H1 (cell line): ENCODE results near the gene NUP50. TPM values are rescaled to one million over a fixed set of nuclear protein-coding genes. Genes with fewer than 3 reads are reported as not detected.

Experiments used
- CTCF ChIA-PET: fragments of 300-600 bp; sonication (Branson Sonifier 250); formaldehyde crosslinking; loops from one replicate; lab custom pipeline; 2021; ENCODE audit not compliant: partially characterized antibody; lab: Charles Lee
- POLR2A ChIA-PET: fragments of 300-600 bp; sonication (Branson Sonifier 250); formaldehyde crosslinking; loops from one replicate; lab custom pipeline; 2021; ENCODE audit warnings: inconsistent platforms; ENCODE audit not compliant: partially characterized antibody; lab: Charles Lee
- DNase-seq, 2 experiments: peaks; one replicate each; pipeline versions ENCODE4 v3.0.0 to v3.0.0-alpha.2; 2010 to 2022; ENCODE audit warnings: low spot score in 2 of 2, low read depth in 1 of 2, mixed read lengths in 1 of 2
- FAIRE-seq: peaks from 2 replicates; lab custom pipeline; 2011; peaks lifted over from hg19 to GRCh38; lab: Jason Lieb, UNC
- H2AFZ ChIP-seq: 2 replicates; pipeline ENCODE4 v1.8.1; 2012; ENCODE audit warnings: low read length, inconsistent platforms
- H2AK5ac ChIP-seq: 2 replicates; pipeline ENCODE4 v1.6.1; 2013; ENCODE audit warnings: low read depth, low read length
- H2BK120ac ChIP-seq: replicated peaks from 2 replicates; pipeline ENCODE3; 2013; ENCODE audit warnings: low read depth, low read length, inconsistent platforms
- H2BK12ac ChIP-seq: 2 replicates; pipeline ENCODE4 v1.6.1; 2013; ENCODE audit warnings: low read depth, low read length
- H2BK15ac ChIP-seq: 2 replicates; pipeline ENCODE4 v1.6.1; 2013; ENCODE audit warnings: low read length
- H2BK20ac ChIP-seq: 2 replicates; pipeline ENCODE4 v1.6.1; 2013; ENCODE audit warnings: low read length
- H2BK5ac ChIP-seq: 2 replicates; pipeline ENCODE4 v1.6.1; 2013; ENCODE audit warnings: low read depth, low read length
- H3K14ac ChIP-seq: 2 replicates; pipeline ENCODE4 v1.6.1; 2013; ENCODE audit warnings: inconsistent platforms; ENCODE audit not compliant: insufficient read length
- H3K18ac ChIP-seq: 2 replicates; pipeline ENCODE4 v1.6.1; 2013; ENCODE audit warnings: low read length; ENCODE audit errors: extremely low read depth
- H3K23ac ChIP-seq: 2 replicates; pipeline ENCODE4 v1.6.1; 2013; ENCODE audit warnings: inconsistent platforms; ENCODE audit not compliant: insufficient read length
- H3K23me2 ChIP-seq: 2 replicates; pipeline ENCODE4 v1.6.1; 2013; ENCODE audit warnings: low read depth, low read length
- H3K27ac ChIP-seq: 2 replicates; pipeline ENCODE4 v1.6.1; 2011; ENCODE audit warnings: low read depth, low read length, inconsistent platforms
- H3K27me3 ChIP-seq, 4 experiments: replicated peaks in 1 of 4; 1 replicate in 1 of 4; 2 replicates in 3 of 4; pipeline versions ENCODE4 v1.6.1 to v1.8.1; 2011 to 2013; ENCODE audit warnings: low read length in 3 of 4, mild to moderate bottlenecking in 3 of 4, inconsistent platforms in 2 of 4, mixed read lengths in 2 of 4, moderate library complexity in 1 of 4; ENCODE audit not compliant: control insufficient read depth in 3 of 4, insufficient read depth in 3 of 4; ENCODE audit errors: extremely low read depth in 1 of 4
- H3K36me3 ChIP-seq, 4 experiments: 2 replicates each; pipeline versions ENCODE4 v1.6.1 to v1.8.1; 2011 to 2013; ENCODE audit warnings: mild to moderate bottlenecking in 4 of 4, low read length in 3 of 4, moderate library complexity in 2 of 4, control low read depth in 1 of 4, inconsistent platforms in 1 of 4; ENCODE audit not compliant: insufficient read depth in 4 of 4, control insufficient read depth in 2 of 4
- H3K4ac ChIP-seq: replicated peaks from 2 replicates; pipeline ENCODE3; 2013; ENCODE audit warnings: low read length, low read depth, mixed read lengths, inconsistent platforms; ENCODE audit not compliant: insufficient read length
- H3K4me1 ChIP-seq, 4 experiments: replicated peaks in 1 of 4; 1 replicate in 1 of 4; 2 replicates in 3 of 4; pipeline versions ENCODE4 v1.6.1 to v1.8.1; 2011 to 2013; ENCODE audit warnings: low read length in 3 of 4, inconsistent platforms in 2 of 4, mixed read lengths in 1 of 4; ENCODE audit not compliant: insufficient read depth in 4 of 4, control insufficient read depth in 3 of 4
- H3K4me2 ChIP-seq, 2 experiments: 2 replicates each; pipeline versions ENCODE4 v1.6.1 to v1.8.1; 2011 to 2013; ENCODE audit warnings: low read depth in 2 of 2, low read length in 2 of 2, control low read depth in 1 of 2, inconsistent platforms in 1 of 2, mild to moderate bottlenecking in 1 of 2; ENCODE audit not compliant: insufficient read depth in 1 of 2
- H3K4me3 ChIP-seq, 4 experiments: fragments of 200-600, 300-600 bp in 1 of 4; sonication (generic), shearing (Covaris generic), sonication (Bioruptor Twin) in 1 of 4; 2 replicates each; pipeline versions ENCODE4 v1.5.1 to v1.8.1; 2011 to 2016; ENCODE audit warnings: low read length in 4 of 4, low read depth in 3 of 4, control low read depth in 2 of 4, inconsistent platforms in 2 of 4, mild to moderate bottlenecking in 2 of 4, mixed read lengths in 1 of 4, moderate library complexity in 1 of 4; ENCODE audit not compliant: insufficient read depth in 2 of 4; ENCODE audit errors: extremely low read depth in 1 of 4
- H3K56ac ChIP-seq: replicated peaks from 2 replicates; pipeline ENCODE3; 2013; ENCODE audit warnings: low read depth, mild to moderate bottlenecking, mixed read lengths, low read length, inconsistent platforms; ENCODE audit not compliant: insufficient read length
- H3K79me1 ChIP-seq: 2 replicates; pipeline ENCODE4 v1.6.1; 2013; ENCODE audit warnings: low read depth, low read length, control low read depth
- H3K79me2 ChIP-seq, 2 experiments: 2 replicates each; pipeline versions ENCODE4 v1.6.1 to v1.8.1; 2012 to 2013; ENCODE audit warnings: low read length in 2 of 2, mild to moderate bottlenecking in 2 of 2, inconsistent platforms in 1 of 2; ENCODE audit not compliant: insufficient read depth in 2 of 2, control insufficient read depth in 1 of 2
- H3K9ac ChIP-seq, 4 experiments: replicated peaks in 1 of 4; 1 replicate in 1 of 4; 2 replicates in 3 of 4; pipeline versions ENCODE4 v1.6.1 to v1.8.1; 2011 to 2013; ENCODE audit warnings: low read depth in 3 of 4, low read length in 3 of 4, control low read depth in 2 of 4, mild to moderate bottlenecking in 2 of 4, moderate library complexity in 2 of 4, inconsistent platforms in 1 of 4; ENCODE audit errors: extremely low read depth in 1 of 4
- H3K9me3 ChIP-seq, 2 experiments: 2 replicates each; pipeline versions ENCODE4 v1.6.1 to v1.8.1; 2012 to 2013; ENCODE audit warnings: mild to moderate bottlenecking in 2 of 2, moderate library complexity in 2 of 2, control low read depth in 1 of 2, inconsistent platforms in 1 of 2, low read depth in 1 of 2, low read length in 1 of 2, mixed read lengths in 1 of 2; ENCODE audit not compliant: insufficient read depth in 2 of 2
- H4K20me1 ChIP-seq, 2 experiments: replicated peaks in 1 of 2; 2 replicates each; pipeline versions ENCODE3 to v1.8.1; 2011 to 2013; ENCODE audit warnings: inconsistent platforms in 2 of 2, low read length in 2 of 2, mild to moderate bottlenecking in 1 of 2; ENCODE audit not compliant: insufficient read depth in 2 of 2, control insufficient read depth in 1 of 2
- H4K5ac ChIP-seq: 2 replicates; pipeline ENCODE4 v1.6.1; 2013; ENCODE audit warnings: low read length, low read depth, mixed read lengths, inconsistent platforms; ENCODE audit not compliant: insufficient read length
- H4K8ac ChIP-seq: 2 replicates; pipeline ENCODE4 v1.8.0; 2013; ENCODE audit warnings: mild to moderate bottlenecking, moderate library complexity, low read length, inconsistent platforms; ENCODE audit not compliant: insufficient read depth; ENCODE audit errors: extremely low read depth
- H4K91ac ChIP-seq: replicated peaks from 2 replicates; pipeline ENCODE3; 2013; ENCODE audit warnings: low read length, mixed read lengths, inconsistent platforms; ENCODE audit not compliant: insufficient read length
- PHF8 ChIP-seq: fragments of 200-600 bp; sonication (generic); conservative IDR thresholded peaks from 2 replicates; pipeline ENCODE4 v1.7.1; 2012; ENCODE audit warnings: low read depth, mild to moderate bottlenecking, inconsistent platforms, low read length, moderate library complexity
- POLR2A ChIP-seq, 2 experiments: IDR thresholded peaks; 1 replicate in 1 of 2; 2 replicates in 1 of 2; pipeline ENCODE4 v1.6.1; 2011; ENCODE audit warnings: low read depth in 2 of 2, low read length in 2 of 2, mild to moderate bottlenecking in 2 of 2; ENCODE audit errors: control extremely low read depth in 1 of 2
- SIX5 ChIP-seq: IDR thresholded peaks from 2 replicates; pipeline ENCODE4 v1.6.1; 2011; ENCODE audit warnings: mild to moderate bottlenecking, low read depth, low read length
- TAF1 ChIP-seq: IDR thresholded peaks from 2 replicates; pipeline ENCODE4 v1.6.1; 2011; ENCODE audit warnings: mild to moderate bottlenecking, low read depth, low read length
- WGBS, 2 experiments: shearing (Covaris generic) in 1 of 2; methylation state at CpG; one replicate each; pipeline versions ENCODE4 v1.1.6 to v1.1.7; 2013 to 2015; ENCODE audit warnings: low lambda C conversion rate in 2 of 2, mixed read lengths in 2 of 2, inconsistent platforms in 1 of 2, low coverage in 1 of 2, missing lambda C conversion rate in 1 of 2; ENCODE audit not compliant: insufficient replicate concordance in 2 of 2, insufficient coverage in 1 of 2, insufficient read length in 1 of 2; ENCODE audit errors: extremely low coverage in 1 of 2, missing lambda C conversion rate in 1 of 2; 5-methylcytosine and 5-hydroxymethylcytosine counted together
- long read RNA-seq, 2 experiments: library from RNA in 1 of 2; library from capped mRNA in 1 of 2; stranded (forward); transcript quantifications; one replicate each; pipeline ENCODE4 v2.0.0, GENCODE V29; 2021; ENCODE audit warnings: inconsistent platforms in 1 of 2
- polyA minus RNA-seq, 3 experiments: library from RNA; depleted of rRNA, polyadenylated mRNA; stranded (reverse); fragments of >200 nt; gene quantifications; 1 replicate in 2 of 3; 2 replicates in 1 of 3; pipeline ENCODE4 v1.2.3, GENCODE V29; 2011
- polyA plus RNA-seq, 7 experiments: library from polyadenylated mRNA; depleted of rRNA in 3 of 7; stranded (reverse) in 5 of 7; unstranded in 2 of 7; fragments of >200 nt in 5 of 7; fragments of 200-250 nt in 2 of 7; gene quantifications; 1 replicate in 5 of 7; 2 replicates in 1 of 7; 4 replicates in 1 of 7; pipeline versions ENCODE4 v1.2.1 to v1.2.3, GENCODE V29; 2011 to 2013; ENCODE audit warnings: missing spikeins in 2 of 7, mixed read lengths in 2 of 7
- total RNA-seq: library from RNA; stranded (reverse); fragmentation: NEBNext Ultra II Directional; extraction: Animal tissue kit (Norgen Biotek cat#: 25700); gene quantifications from 2 replicates; pipeline ENCODE4 v1.2.1, GENCODE V29; 2021
- TF ChIP-seq, protein P1 (sequence below): IDR thresholded peaks from 2 replicates; pipeline ENCODE4 v1.6.1; 2011; ENCODE audit warnings: low read depth, mild to moderate bottlenecking, low read length; ENCODE audit not compliant: insufficient read depth

The NUP50 gene, protein sequence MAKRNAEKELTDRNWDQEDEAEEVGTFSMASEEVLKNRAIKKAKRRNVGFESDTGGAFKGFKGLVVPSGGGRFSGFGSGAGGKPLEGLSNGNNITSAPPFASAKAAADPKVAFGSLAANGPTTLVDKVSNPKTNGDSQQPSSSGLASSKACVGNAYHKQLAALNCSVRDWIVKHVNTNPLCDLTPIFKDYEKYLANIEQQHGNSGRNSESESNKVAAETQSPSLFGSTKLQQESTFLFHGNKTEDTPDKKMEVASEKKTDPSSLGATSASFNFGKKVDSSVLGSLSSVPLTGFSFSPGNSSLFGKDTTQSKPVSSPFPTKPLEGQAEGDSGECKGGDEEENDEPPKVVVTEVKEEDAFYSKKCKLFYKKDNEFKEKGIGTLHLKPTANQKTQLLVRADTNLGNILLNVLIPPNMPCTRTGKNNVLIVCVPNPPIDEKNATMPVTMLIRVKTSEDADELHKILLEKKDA
- 112 and 118 TPM in 2 replicates for total RNA-seq
- polyA plus RNA-seq (2011; rRNA removed) = 16.4 and 20.0 TPM in 2 replicates
- 21.3 TPM for polyA plus RNA-seq (2011; cell fraction: cytosol; rRNA removed)
- polyA plus RNA-seq (2011; cell fraction: nucleus; rRNA removed) = 56.5 TPM
- 45.2 to 74.0 TPM (median 59.8 TPM) in 4 replicates for polyA plus RNA-seq (2012, experiment 1 of 2)
- polyA plus RNA-seq (2012, experiment 2 of 2) = 3.5 TPM
- polyA plus RNA-seq (2013, experiment 1 of 2) = 49.7 TPM
- 48.2 TPM for polyA plus RNA-seq (2013, experiment 2 of 2)
- polyA minus RNA-seq (2011; rRNA and poly(A)+ RNA removed) = 108 and 121 TPM in 2 replicates
- polyA minus RNA-seq (2011; cell fraction: cytosol; rRNA and poly(A)+ RNA removed) = 35.6 TPM
- 45.5 TPM for polyA minus RNA-seq (2011; cell fraction: nucleus; rRNA and poly(A)+ RNA removed)
- long read RNA-seq, experiment 1, full-length matches to known transcripts = 8 of 72 reads
- long read RNA-seq, experiment 1, partial matches to known transcripts = 12 of 72 reads
- long read RNA-seq, experiment 1, other reads (novel, unspliced or antisense) = 52 of 72 reads
- long read RNA-seq, experiment 2, partial matches to known transcripts = 5 of 6 reads
- long read RNA-seq, experiment 2, other reads (novel, unspliced or antisense) = 1 of 6 reads

DNA sequence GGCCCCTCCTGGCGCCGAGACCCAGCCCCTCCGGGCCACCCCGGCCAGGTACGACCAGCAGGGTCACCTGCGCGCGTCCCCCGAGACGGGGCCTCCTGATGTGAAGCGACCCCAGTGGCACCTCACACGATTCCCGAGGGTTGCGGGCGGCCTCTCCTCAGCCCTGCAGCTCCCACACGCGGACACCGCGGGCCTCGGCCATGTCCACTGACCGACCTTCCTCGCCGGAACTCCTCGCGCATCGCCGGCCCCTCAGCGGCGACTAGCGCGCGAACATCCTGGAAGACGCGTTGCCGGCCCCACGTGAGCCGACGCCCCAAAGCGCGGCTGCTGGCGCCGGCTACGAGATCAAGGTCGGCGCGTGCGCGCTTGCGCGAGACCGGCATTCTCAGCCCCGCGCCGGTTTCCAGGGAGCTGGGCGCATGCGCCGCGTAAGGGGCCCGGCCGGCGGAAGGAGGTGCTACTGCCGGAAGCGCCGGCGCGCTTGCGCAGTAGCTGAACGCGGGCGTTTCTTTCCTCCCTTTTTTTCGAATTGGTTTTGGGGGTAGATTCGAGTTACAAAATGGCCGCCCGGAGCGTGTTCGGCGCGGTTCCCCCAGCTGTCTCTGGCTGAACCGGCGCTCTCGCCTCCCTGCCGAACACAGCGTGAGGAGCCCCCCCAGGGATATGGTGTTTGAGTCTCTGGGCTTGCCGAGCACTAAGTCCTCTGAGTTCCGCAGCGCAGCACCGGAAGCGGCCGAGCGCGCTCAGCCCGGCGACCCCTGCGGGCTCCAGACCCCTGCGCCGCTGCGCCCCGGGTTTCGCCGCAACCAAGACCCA is at the start of gene NUP50:
NUP50 (plus strand) TSS at position 475 of the 819 bp plus-strand sequence. CDS start 4,253 bp downstream, outside the sequence.
- Histone ChIP-seq H4K20me1 (peaks cover 13 to 18% of the 10 kb centered on the region in 2 experiments), H3K18ac (peak within 1 kb of the TSS; percentile 93), H2BK15ac (peak within 1 kb of the TSS; percentile 84; the same call in 1 of the 2 replicates), H3K4ac (peak within 1 kb of the TSS; percentile 79), H3K9me3 (no peaks in the 10 kb centered on the region), H3K36me3 (peaks cover 0 to 11% (median 4%) of the 10 kb centered on the region in 4 experiments; a peak in 5 of 8 replicates), H3K79me2 (peaks cover 22 to 88% of the 10 kb centered on the region in 2 experiments), H2BK120ac (no peak within 1 kb of the TSS), H2BK20ac (no peak within 1 kb of the TSS), H4K91ac (peak within 1 kb of the TSS; percentile 87), H3K9ac (peak within 1 kb of the TSS; percentile 79 to 92 (median 86)), H3K14ac (no peak within 1 kb of the TSS), H3K4me2 (peak within 1 kb of the TSS; percentile 88 to 93), H2AK5ac (no peak within 1 kb of the TSS), H4K8ac (peak within 1 kb of the TSS; percentile 96; the same call in 1 of the 2 replicates), H3K56ac (peak within 1 kb of the TSS; percentile 92), H3K79me1 (0 out of 2 replicates have a peak, but pooled peaks cover 2% of the 10 kb centered on the region), H3K23me2 (peaks cover 10% of the 10 kb centered on the region), H2BK12ac (no peak within 1 kb of the TSS), H3K4me1 (peaks cover 3 to 17% (median 10%) of the 10 kb centered on the region in 4 experiments; a peak in 6 of 7 replicates), H4K5ac (peak within 1 kb of the TSS; percentile 92), H3K27me3 (no peaks in the 10 kb centered on the region), H2AFZ (no peak within 1 kb of the TSS; the same call in 1 of the 2 replicates), H3K4me3 (peak within 1 kb of the TSS; percentile 85 to 91 (median 90)), H3K27ac (peak within 1 kb of the TSS; percentile 85), H3K23ac (no peak within 1 kb of the TSS), H2BK5ac (peak within 1 kb of the TSS; percentile 90)
- 1% methylated on average over 93 of the region's 100 CpGs; no CpG with 5 or more reads in 1 of the 2 experiments for WGBS, 2 experiments
- FAIRE-seq (no peak), DNase-seq (peak; percentile 93 to 97)
- ChIA-PET POLR2A (interaction anchor here (0.6 to 4.0 kb wide), 22 partner anchors 9 to 348 kb away, joined by 3 to 33 read pairs (median 4); no protein-coding TSS in a partner anchor), CTCF (interaction anchor here (0.6 to 2.1 kb wide), 2 partner anchors 39 to 83 kb away, joined by 4 to 7 read pairs; no protein-coding TSS in a partner anchor)
- TF ChIP-seq PHF8 = peak; percentile 74
- no peak for TF ChIP-seq SIX5
- TF ChIP-seq TAF1 = peak; percentile 85
- TF ChIP-seq, protein P1, sequence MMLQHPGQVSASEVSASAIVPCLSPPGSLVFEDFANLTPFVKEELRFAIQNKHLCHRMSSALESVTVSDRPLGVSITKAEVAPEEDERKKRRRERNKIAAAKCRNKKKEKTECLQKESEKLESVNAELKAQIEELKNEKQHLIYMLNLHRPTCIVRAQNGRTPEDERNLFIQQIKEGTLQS = peak; percentile 59; the same call in 1 of the 2 replicates
- peak; percentile 89 for TF ChIP-seq POLR2A (IDR thresholded peaks at IDR 0.05; ENCODE audit: control extremely low read depth in 1 of 2, low read depth in 2 of 2, low read length in 2 of 2)
